MCF 10A (cell line): Measurements from ENCODE around the gene S100A7A. TPM values are rescaled to one million over a fixed set of nuclear protein-coding genes. Genes with fewer than 3 reads are reported as not detected.

Experiments
- BruUV-seq: library from RNA; stranded (reverse); fragments of 400-500 nt; replicated peaks from 2 replicates; lab custom pipeline; 2021; lab: Mats Ljungman, UMichigan
- CTCF ChIA-PET: fragments of 300-600 bp; sonication (Branson Sonifier 250); formaldehyde crosslinking; extraction: SDS; loops from one replicate; lab custom pipeline; 2021; ENCODE audit warnings: antibody characterized with exemption, inconsistent platforms; lab: Yijun Ruan, JAX
- POLR2A ChIA-PET: fragments of 300-600, 350-650 bp; sonication (Branson Sonifier 250); formaldehyde crosslinking; extraction: SDS; loops from one replicate; lab custom pipeline; 2020; ENCODE audit warnings: antibody characterized with exemption, inconsistent platforms; lab: Yijun Ruan, JAX
- DNase-seq: peaks from one replicate; pipeline ENCODE4 v3.0.0-alpha.2; 2018; ENCODE audit not compliant: unreplicated experiment
- H3K27ac Mint-ChIP-seq: one replicate; pipeline ENCODE4 v1.8.0; 2022; ENCODE audit warnings: mild to moderate bottlenecking, low read depth, mixed read lengths; ENCODE audit not compliant: unreplicated experiment
- H3K27me3 Mint-ChIP-seq: one replicate; pipeline ENCODE4 v1.8.0; 2022; ENCODE audit warnings: mixed read lengths; ENCODE audit not compliant: insufficient read depth, unreplicated experiment
- H3K36me3 Mint-ChIP-seq: one replicate; pipeline ENCODE4 v1.8.0; 2022; ENCODE audit warnings: mild to moderate bottlenecking, moderate library complexity, mixed read lengths; ENCODE audit not compliant: insufficient read depth, unreplicated experiment
- H3K4me1 Mint-ChIP-seq: one replicate; pipeline ENCODE4 v1.8.0; 2022; ENCODE audit warnings: mixed read lengths; ENCODE audit not compliant: insufficient read depth, unreplicated experiment
- H3K4me3 Mint-ChIP-seq: one replicate; pipeline ENCODE4 v1.8.0; 2022; ENCODE audit warnings: mild to moderate bottlenecking, moderate library complexity, mixed read lengths; ENCODE audit not compliant: unreplicated experiment
- H3K9me3 Mint-ChIP-seq: one replicate; pipeline ENCODE4 v1.8.0; 2022; ENCODE audit warnings: mixed read lengths; ENCODE audit not compliant: unreplicated experiment
- intact Hi-C: fragments of 100-400 bp; cut with micrococcal nuclease; formaldehyde crosslinking; loops from 2 replicates; pipeline ENCODE4 v1.14.1; 2022
- total RNA-seq: library from RNA; stranded (reverse); gene quantifications from 2 replicates; pipeline ENCODE4 v1.2.3, GENCODE V29; 2022
- TF ChIP-seq, protein P1 (sequence below): fragments of 200-600 bp; IDR thresholded peaks from one replicate; pipeline ENCODE4 v1.8.0; 2022; ENCODE audit warnings: antibody characterized with exemption, mild to moderate bottlenecking; ENCODE audit not compliant: unreplicated experiment

S100A7A gene
- total RNA-seq, 1 experiment from 2014 or later: not detected

DNA sequence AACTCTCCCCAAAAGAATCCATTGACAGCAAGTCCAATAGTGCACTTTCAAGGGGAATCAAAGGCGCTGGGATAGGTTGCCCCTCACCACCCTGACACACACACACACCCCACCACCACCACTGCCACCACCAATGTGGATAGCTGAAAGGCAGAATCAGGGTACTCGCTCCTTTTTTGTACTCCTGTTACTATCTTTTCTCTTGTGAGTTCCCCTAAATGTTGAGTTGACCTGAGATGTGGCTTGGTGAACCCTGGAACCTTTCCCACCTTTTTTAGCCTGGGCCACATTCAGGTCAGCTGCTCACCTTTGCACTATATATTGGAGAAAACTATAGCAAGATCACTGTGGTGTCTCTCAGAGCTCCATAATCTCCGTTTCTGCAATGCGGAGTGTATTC is 29.3 kb upstream of the S100A7A start:
- CTCF ChIA-PET: interaction anchor here (0.7 to 2.0 kb wide), 8 partner anchors 11 to 1851 kb away, joined by 3 to 10 read pairs (median 4); partner anchors contain the start of gene S100A12
- TF ChIP-seq, protein P1, sequence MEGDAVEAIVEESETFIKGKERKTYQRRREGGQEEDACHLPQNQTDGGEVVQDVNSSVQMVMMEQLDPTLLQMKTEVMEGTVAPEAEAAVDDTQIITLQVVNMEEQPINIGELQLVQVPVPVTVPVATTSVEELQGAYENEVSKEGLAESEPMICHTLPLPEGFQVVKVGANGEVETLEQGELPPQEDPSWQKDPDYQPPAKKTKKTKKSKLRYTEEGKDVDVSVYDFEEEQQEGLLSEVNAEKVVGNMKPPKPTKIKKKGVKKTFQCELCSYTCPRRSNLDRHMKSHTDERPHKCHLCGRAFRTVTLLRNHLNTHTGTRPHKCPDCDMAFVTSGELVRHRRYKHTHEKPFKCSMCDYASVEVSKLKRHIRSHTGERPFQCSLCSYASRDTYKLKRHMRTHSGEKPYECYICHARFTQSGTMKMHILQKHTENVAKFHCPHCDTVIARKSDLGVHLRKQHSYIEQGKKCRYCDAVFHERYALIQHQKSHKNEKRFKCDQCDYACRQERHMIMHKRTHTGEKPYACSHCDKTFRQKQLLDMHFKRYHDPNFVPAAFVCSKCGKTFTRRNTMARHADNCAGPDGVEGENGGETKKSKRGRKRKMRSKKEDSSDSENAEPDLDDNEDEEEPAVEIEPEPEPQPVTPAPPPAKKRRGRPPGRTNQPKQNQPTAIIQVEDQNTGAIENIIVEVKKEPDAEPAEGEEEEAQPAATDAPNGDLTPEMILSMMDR: no peak
- Mint-ChIP-seq H3K4me1 (peaks cover 58% of the 10 kb centered on the region), H3K27ac (peak overlapping the region; percentile 88), H3K36me3 (no peaks in the 10 kb centered on the region), H3K27me3 (no peaks in the 10 kb centered on the region), H3K9me3 (peaks cover 7% of the 10 kb centered on the region), H3K4me3 (peak overlapping the region; percentile 4)
- intact Hi-C loops: no loop called here
- DNase-seq: no peak
- BruUV-seq: no TSS peak
- POLR2A ChIA-PET: interaction anchor here (0.6 to 3.6 kb wide), 6 partner anchors 11 to 1935 kb away, joined by 3 to 60 read pairs (median 4); partner anchors contain the start of genes S100A12, S100A9 and THEM4

DNA sequence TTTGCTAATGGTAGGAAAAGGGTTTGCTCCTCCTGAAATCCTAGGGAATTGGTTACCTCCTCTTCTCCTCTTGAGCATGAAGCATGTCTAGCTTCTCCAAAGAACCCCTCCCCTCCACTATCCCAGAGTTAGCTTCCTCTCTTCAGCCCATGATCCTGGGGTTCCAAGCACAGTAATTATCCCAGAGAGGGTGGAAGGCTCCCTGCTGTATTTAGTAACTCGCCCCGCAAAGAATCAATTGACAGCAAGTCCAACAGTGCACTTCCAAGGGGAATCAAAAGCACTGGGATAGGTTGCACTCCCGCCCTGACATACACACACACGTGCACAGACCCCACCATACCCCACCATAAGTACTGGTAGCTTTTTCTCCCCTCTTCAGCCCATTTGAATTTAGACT is 28.5 kb upstream of the S100A7A start:
- Mint-ChIP-seq H3K27ac (no peak overlapping the region), H3K27me3 (no peaks in the 10 kb centered on the region), H3K4me3 (no peak overlapping the region), H3K36me3 (no peaks in the 10 kb centered on the region), H3K9me3 (no peaks in the 10 kb centered on the region), H3K4me1 (peaks cover 58% of the 10 kb centered on the region)
- DNase-seq: no peak
- no TSS peak for BruUV-seq
- ChIA-PET POLR2A (interaction anchor here (1.0 to 1.5 kb wide), 2 partner anchors 26 to 139 kb away, joined by 3 to 4 read pairs; no protein-coding TSS in a partner anchor), CTCF (interaction anchor here (0.6 to 2.0 kb wide), 8 partner anchors 25 to 1852 kb away, joined by 3 to 10 read pairs (median 4); partner anchors contain the start of gene S100A9)
- TF ChIP-seq, protein P1: no peak
- intact Hi-C loops: no loop called here

GRCh38 chr1:153389401-153389800 is 26.9 kb upstream of the S100A7A start:
- TF ChIP-seq, protein P1: no peak
- H3K27me3 Mint-ChIP-seq: no peaks in the 10 kb centered on the region
- ChIA-PET CTCF (interaction anchor here (0.9 to 2.5 kb wide), 2 partner anchors 34 to 36 kb away, joined by 6 to 15 read pairs; no protein-coding TSS in a partner anchor), POLR2A (interaction anchor here (0.6 to 2.1 kb wide), 8 partner anchors 9 to 1001 kb away, joined by 3 to 10 read pairs (median 4); partner anchors contain the start of genes S100A12 and S100A9)
- peak overlapping the region; percentile 66 for H3K4me3 Mint-ChIP-seq
- no peaks in the 10 kb centered on the region for H3K36me3 Mint-ChIP-seq
- peaks cover 68% of the 10 kb centered on the region for H3K4me1 Mint-ChIP-seq
- DNase-seq: no peak
- no peaks in the 10 kb centered on the region for H3K9me3 Mint-ChIP-seq
- BruUV-seq: no TSS peak
- intact Hi-C loops: no loop called here
- no peak overlapping the region for H3K27ac Mint-ChIP-seq
